BLaER1 (cell line): ENCODE data around the gene CDK14.

Source experiments
- H3K27ac ChIP-seq: shearing (Covaris generic); formaldehyde crosslinking; 2 replicates; pipeline ENCODE4 v1.8.1; 2022
- H3K27me3 ChIP-seq: shearing (Covaris generic); formaldehyde crosslinking; 2 replicates; pipeline ENCODE4 v1.8.1; 2022
- H3K36me3 ChIP-seq: shearing (Covaris generic); formaldehyde crosslinking; 2 replicates; pipeline ENCODE4 v1.8.1; 2022
- H3K4me1 ChIP-seq: shearing (Covaris generic); formaldehyde crosslinking; 2 replicates; pipeline ENCODE4 v1.8.1; 2022
- H3K4me2 ChIP-seq: shearing (Covaris generic); formaldehyde crosslinking; 2 replicates; pipeline ENCODE4 v1.8.1; 2022
- H3K4me3 ChIP-seq: shearing (Covaris generic); formaldehyde crosslinking; 2 replicates; pipeline ENCODE4 v1.8.1; 2022
- H3K9ac ChIP-seq: shearing (Covaris generic); formaldehyde crosslinking; 2 replicates; pipeline ENCODE4 v1.8.1; 2022
- H3K9me3 ChIP-seq: shearing (Covaris generic); formaldehyde crosslinking; 2 replicates; pipeline ENCODE4 v1.8.1; 2022
- H4K20me1 ChIP-seq: shearing (Covaris generic); formaldehyde crosslinking; 2 replicates; pipeline ENCODE4 v1.8.1; 2022
- Cebpa-rat ChIP-seq: shearing (Covaris generic); IDR thresholded peaks from 2 replicates; pipeline ENCODE4 v1.8.1; 2022

The CDK14 gene

DNA sequence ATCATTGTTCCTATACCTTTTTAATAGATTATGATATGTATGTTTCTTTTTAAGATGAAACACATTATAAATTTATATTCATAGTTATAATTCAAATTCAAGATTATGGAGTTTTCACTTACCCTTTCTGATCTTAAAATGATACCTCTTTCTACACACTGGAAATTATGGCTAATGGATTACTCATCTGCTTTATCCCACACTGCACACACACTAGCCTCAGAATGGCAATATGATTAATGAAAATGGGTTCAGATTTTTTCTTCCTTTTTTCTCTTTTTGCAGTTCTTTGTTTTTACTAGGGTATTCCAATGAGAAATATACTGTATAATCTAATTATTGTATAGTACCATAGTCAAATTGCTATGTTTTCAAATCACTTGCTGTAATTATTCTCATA lies 585.8 kb downstream of the CDK14 start:
- Histone ChIP-seq H3K27me3 (no peaks in the 10 kb centered on the region), H3K9ac (no peak overlapping the region), H4K20me1 (no peaks in the 10 kb centered on the region), H3K4me3 (no peak overlapping the region), H3K4me2 (no peak overlapping the region), H3K27ac (no peak overlapping the region), H3K4me1 (no peaks in the 10 kb centered on the region), H3K36me3 (no peaks in the 10 kb centered on the region), H3K9me3 (no peaks in the 10 kb centered on the region)
- no peak for TF ChIP-seq Cebpa-rat

DNA sequence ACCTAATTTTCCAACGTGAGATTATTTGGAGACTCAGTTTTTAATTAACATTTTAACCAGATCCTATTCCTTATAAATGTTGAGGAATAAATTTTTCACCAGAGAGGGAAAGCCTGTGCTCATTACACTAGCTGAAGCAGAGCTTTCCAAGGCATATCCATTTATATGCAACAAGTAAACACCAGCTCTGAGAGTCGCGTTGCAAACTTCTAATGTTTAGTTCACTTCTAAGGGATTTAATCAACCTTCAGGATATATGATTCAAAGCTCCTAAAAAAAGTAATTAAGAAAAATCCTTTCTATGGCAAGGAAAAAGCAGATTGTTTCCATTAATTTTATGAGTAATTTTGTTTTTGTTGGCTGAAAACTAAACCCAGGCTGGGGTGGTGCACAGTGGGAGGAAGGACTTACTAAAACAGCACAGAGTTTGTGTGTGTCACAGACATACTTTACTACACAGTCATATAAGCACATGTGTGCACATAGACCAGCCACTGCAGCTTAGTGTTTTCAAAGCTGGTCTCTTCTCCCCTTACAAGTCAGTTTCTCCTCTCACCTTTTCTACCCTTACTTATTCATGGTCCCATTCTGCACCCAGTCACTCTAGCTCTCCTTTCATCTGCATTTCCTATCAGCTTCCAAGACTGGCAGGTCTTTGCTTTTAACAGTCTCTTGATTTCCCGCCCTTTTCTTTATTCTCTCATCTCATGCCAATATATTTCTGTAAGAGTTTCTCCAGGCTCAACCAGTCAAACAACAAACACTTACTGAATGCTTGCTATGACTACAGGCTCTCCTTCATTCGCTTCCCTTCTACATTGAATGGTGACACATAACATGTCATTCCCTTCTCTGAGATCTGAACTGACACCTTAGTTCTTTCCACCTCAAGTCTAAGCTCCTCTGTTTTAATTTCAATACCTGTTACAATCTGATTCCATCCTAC lies 587.0 kb downstream of the CDK14 start:
- Histone ChIP-seq H4K20me1 (no peaks in the 10 kb centered on the region), H3K4me3 (no peak overlapping the region), H3K36me3 (no peaks in the 10 kb centered on the region), H3K9ac (no peak overlapping the region), H3K4me2 (no peak overlapping the region), H3K9me3 (no peaks in the 10 kb centered on the region), H3K27me3 (no peaks in the 10 kb centered on the region), H3K4me1 (no peaks in the 10 kb centered on the region), H3K27ac (no peak overlapping the region)
- no peak for TF ChIP-seq Cebpa-rat

DNA sequence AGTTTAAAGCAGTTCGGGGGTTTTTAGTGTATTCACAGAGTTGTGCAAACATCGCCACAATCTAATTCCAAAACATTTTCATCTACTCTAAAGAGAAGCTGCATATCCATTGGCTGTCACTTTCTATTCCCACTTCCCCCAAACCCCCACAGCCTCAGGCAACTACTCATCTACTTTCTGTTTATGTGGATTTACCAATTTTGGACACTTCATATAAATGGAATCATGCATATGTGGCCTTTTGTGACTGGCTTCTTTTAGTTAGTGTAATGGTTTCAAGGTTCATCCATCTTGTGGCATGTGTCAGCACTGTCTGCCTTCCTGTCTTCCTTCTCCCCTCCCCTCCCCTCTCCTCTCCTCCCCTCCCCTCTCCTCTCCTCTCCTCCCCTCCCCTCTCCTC lies 589.6 kb downstream of the CDK14 start:
- no peaks in the 10 kb centered on the region for H3K36me3 ChIP-seq
- no peaks in the 10 kb centered on the region for H3K4me1 ChIP-seq
- TF ChIP-seq Cebpa-rat = no peak
- H3K9me3 ChIP-seq = no peaks in the 10 kb centered on the region
- no peak overlapping the region for H3K4me3 ChIP-seq
- H3K27me3 ChIP-seq = no peaks in the 10 kb centered on the region
- no peak overlapping the region for H3K9ac ChIP-seq
- H4K20me1 ChIP-seq = no peaks in the 10 kb centered on the region
- no peak overlapping the region for H3K4me2 ChIP-seq
- H3K27ac ChIP-seq = no peak overlapping the region

DNA sequence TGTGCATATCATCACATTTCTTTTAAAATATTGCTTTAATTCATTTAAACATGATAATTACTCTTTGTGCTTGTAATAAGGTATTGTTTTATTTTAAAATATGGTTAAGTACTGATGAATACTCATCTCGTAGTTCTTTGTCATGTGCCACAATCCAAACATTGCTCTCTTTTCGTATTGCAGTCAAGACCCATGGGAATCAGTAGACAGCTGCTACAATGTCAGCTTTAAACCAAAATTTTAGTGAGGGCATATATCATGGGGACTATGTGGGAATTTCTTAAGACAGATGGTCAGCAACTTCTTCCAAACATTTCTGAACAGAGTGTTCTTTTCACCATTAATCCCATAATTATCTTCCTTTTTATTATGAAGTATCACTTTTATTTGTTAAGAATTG lies 590.9 kb downstream of the CDK14 start:
- H3K4me1 ChIP-seq = no peaks in the 10 kb centered on the region
- H3K27ac ChIP-seq = no peak overlapping the region
- no peaks in the 10 kb centered on the region for H4K20me1 ChIP-seq

DNA sequence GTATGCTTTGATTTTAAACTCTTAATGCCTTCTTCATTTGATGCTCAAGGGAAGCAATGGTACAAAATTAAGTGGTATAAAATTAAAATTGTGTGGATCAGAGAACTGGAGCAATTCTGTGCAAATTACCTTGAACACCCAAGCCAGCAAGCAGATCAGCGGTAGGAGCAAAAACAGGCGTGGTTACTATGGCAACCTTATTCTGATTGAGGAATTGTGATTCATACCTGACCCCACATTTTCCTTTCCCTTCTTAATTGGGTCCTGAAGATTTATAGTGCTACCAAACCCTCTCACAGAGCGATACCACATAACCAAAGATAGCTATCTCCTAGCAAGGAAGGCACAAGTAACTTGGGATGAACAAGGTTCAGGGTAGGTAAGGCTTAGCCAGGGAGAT lies 595.6 kb downstream of the CDK14 start:
- Histone ChIP-seq H3K9me3 (no peaks in the 10 kb centered on the region), H3K36me3 (0 out of 2 replicates have a peak, but pooled peaks cover 6% of the 10 kb centered on the region), H3K27ac (no peak overlapping the region), H3K9ac (no peak overlapping the region), H4K20me1 (no peaks in the 10 kb centered on the region), H3K4me3 (no peak overlapping the region), H3K27me3 (no peaks in the 10 kb centered on the region), H3K4me1 (no peaks in the 10 kb centered on the region), H3K4me2 (no peak overlapping the region)
- TF ChIP-seq Cebpa-rat = no peak

More for the DNA sequence above, 590.9 kb downstream of the CDK14 start:
- Histone ChIP-seq H3K9me3 (no peaks in the 10 kb centered on the region), H3K27me3 (no peaks in the 10 kb centered on the region), H3K4me3 (no peak overlapping the region), H3K9ac (no peak overlapping the region), H3K4me2 (no peak overlapping the region), H3K36me3 (no peaks in the 10 kb centered on the region)
- no peak for TF ChIP-seq Cebpa-rat

DNA sequence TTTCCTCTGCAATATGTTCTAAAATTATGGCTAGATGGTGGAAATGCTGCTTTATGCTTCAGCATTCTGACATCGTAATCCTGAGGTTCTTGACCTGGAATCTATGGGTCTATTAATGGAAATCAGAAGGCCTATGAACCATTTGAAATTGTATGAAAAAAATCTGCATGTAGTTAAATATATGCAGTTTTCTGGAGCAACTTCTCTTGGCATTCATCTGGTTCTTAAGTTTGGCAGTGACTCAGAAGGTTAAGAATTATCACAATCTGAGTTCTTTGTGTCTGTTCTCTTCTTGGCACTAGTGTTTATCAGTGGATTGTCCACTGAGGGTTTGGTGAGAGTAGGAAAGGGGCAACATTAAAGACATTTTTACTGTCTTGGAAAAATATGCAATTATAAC lies 597.0 kb downstream of the CDK14 start:
- no peak overlapping the region for H3K27ac ChIP-seq
- H3K9ac ChIP-seq = no peak overlapping the region
- no peaks in the 10 kb centered on the region for H3K9me3 ChIP-seq
- H3K36me3 ChIP-seq = 0 out of 2 replicates have a peak, but pooled peaks cover 9% of the 10 kb centered on the region
- H4K20me1 ChIP-seq = no peaks in the 10 kb centered on the region
- H3K27me3 ChIP-seq = no peaks in the 10 kb centered on the region
- H3K4me2 ChIP-seq = no peak overlapping the region
- H3K4me1 ChIP-seq = no peaks in the 10 kb centered on the region
- TF ChIP-seq Cebpa-rat = no peak
- H3K4me3 ChIP-seq = no peak overlapping the region

DNA sequence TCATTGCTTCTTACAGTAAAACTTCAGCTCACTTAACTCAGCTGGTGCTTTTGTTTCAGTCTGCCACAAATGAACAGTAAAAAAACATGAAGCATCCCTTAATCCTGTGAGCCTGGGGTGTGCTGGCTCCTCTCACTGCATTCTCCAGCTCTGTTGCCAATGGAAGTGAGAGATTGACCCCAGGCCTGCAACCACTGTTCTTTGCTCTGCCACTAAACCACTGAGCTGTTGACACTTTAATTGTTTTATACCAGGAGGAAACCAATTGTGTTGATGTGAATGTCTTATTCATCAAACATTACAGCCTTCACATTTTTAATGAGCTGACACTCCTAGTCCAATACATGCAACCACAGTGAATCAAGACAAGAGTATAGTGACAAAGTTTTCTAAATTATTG lies 598.7 kb downstream of the CDK14 start:
- Histone ChIP-seq H3K4me2 (no peak overlapping the region), H3K9ac (no peak overlapping the region), H3K36me3 (0 out of 2 replicates have a peak, but pooled peaks cover 9% of the 10 kb centered on the region), H4K20me1 (no peaks in the 10 kb centered on the region), H3K4me1 (no peaks in the 10 kb centered on the region), H3K27ac (no peak overlapping the region), H3K9me3 (no peaks in the 10 kb centered on the region), H3K27me3 (no peaks in the 10 kb centered on the region), H3K4me3 (no peak overlapping the region)
- no peak for TF ChIP-seq Cebpa-rat

DNA sequence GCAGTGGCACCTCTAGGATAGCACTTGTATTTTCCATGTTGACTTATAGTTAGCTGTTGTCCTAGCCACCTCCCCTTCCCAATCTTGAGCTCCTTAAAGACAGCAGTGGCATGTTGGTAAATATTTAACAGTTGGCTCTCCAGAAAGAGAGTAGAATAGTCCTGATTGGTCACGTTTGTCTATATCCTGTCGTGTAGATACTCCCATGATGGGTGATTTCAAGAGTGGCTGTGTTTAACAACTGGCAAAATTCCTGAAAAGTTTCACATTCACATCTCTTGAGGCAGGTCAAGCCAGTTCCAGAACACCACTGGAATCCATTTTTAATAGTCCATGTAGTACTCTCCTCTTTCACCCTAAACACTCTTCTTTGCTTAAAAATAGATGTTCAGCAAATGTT lies 599.9 kb downstream of the CDK14 start:
- Histone ChIP-seq H3K9ac (no peak overlapping the region), H4K20me1 (no peaks in the 10 kb centered on the region), H3K4me1 (no peaks in the 10 kb centered on the region), H3K4me3 (no peak overlapping the region), H3K4me2 (no peak overlapping the region), H3K36me3 (0 out of 2 replicates have a peak, but pooled peaks cover 9% of the 10 kb centered on the region), H3K27ac (no peak overlapping the region), H3K9me3 (no peaks in the 10 kb centered on the region), H3K27me3 (no peaks in the 10 kb centered on the region)
- no peak for TF ChIP-seq Cebpa-rat

DNA sequence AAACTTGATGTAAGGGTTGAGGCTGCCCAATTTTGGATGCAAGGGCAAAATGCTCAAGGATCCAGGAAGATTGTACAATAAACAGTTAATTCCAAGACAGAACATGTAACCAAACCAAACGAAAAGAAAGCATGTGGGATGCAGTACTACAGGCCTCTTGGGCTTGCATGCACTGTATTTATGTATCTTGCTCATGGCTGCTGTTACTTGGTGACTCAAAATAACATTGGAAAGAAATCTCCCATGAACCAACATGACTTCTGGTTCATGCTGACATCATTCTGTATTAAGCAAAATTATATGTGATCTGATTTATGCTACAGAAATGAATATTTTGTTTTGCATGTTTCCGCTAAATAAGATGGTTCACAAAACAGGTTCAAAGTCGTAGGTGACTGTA lies 602.2 kb downstream of the CDK14 start:
- H3K4me2 ChIP-seq = no peak overlapping the region
- H3K9me3 ChIP-seq = no peaks in the 10 kb centered on the region
- H3K4me3 ChIP-seq = no peak overlapping the region
- H3K27ac ChIP-seq = no peak overlapping the region
- TF ChIP-seq Cebpa-rat = no peak
- no peaks in the 10 kb centered on the region for H4K20me1 ChIP-seq
- H3K36me3 ChIP-seq = 0 out of 2 replicates have a peak, but pooled peaks cover 9% of the 10 kb centered on the region
- no peak overlapping the region for H3K9ac ChIP-seq
- H3K4me1 ChIP-seq = no peaks in the 10 kb centered on the region
- no peaks in the 10 kb centered on the region for H3K27me3 ChIP-seq

DNA sequence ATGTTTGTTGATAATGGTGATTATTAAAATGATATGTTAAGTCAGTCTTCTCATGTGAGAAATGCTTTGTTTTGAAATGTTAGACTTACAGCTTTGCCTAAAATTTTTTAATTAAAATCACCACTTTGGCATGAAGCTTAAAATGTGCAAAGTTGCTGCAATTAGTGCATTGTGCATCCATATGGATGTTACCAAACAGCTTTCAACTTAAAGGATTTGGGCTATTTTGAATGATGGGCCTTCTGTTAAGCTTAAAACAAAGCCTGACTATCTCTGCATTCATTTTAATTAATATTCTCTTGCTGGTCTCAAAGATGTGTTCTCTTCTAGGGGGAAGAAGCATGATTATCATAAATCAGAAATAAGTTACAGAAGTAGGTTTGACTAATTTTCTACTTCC lies 603.5 kb downstream of the CDK14 start:
- Histone ChIP-seq H3K27ac (no peak overlapping the region), H3K9me3 (0 out of 2 replicates have a peak, but pooled peaks cover 3% of the 10 kb centered on the region), H3K9ac (no peak overlapping the region), H3K36me3 (0 out of 2 replicates have a peak, but pooled peaks cover 9% of the 10 kb centered on the region), H3K27me3 (no peaks in the 10 kb centered on the region), H4K20me1 (no peaks in the 10 kb centered on the region), H3K4me2 (no peak overlapping the region), H3K4me1 (no peaks in the 10 kb centered on the region), H3K4me3 (no peak overlapping the region)
- TF ChIP-seq Cebpa-rat = no peak
